ENCODE data around the gene KHK.
"Not testable (repeated sequence)": the region's sequence is repeated elsewhere in the genome, so short reads cannot be mapped to it uniquely, and the experiment has no call there.

Gene KHK

DNA sequence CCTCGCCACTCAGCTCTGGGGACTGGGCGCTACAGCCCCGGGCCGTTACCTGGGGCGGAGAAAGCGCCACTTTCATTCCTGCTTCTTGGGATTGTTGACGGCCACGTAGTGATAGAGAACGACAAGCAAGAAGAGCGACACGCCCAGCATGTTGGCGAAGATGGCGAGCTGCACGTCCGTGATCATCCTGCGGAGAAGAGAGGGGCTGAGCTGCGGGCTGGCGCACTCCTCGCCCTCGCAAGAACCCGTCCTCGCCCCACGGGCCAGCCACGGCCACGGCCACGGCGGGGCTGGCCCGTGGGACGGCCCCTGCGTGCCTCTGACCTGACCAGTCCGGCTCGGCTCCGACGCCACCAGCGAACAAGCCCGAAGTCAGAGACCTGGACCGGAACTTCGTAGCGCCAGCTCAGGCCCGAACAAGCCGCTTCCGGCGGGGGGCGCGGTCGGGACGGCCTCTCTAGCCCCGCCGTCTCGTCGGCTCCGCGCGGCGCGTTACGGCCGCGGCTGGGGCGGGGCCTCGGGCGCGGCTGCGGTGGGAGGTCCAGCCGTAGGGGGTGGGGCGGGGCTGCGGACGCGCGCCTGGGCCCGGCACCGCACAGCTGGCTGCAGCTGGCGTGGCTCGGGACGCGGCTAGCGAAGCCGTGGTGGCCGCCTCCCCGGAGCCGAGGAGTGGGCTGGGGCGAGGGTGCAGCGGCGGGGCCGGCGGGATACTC lies 15.1 kb upstream of the KHK start, which contains the start of gene OST4:
Gene OST4 (minus strand): TSS at position 378 of the 713 bp plus-strand sequence.
- TF ChIP-seq, protein P1, sequence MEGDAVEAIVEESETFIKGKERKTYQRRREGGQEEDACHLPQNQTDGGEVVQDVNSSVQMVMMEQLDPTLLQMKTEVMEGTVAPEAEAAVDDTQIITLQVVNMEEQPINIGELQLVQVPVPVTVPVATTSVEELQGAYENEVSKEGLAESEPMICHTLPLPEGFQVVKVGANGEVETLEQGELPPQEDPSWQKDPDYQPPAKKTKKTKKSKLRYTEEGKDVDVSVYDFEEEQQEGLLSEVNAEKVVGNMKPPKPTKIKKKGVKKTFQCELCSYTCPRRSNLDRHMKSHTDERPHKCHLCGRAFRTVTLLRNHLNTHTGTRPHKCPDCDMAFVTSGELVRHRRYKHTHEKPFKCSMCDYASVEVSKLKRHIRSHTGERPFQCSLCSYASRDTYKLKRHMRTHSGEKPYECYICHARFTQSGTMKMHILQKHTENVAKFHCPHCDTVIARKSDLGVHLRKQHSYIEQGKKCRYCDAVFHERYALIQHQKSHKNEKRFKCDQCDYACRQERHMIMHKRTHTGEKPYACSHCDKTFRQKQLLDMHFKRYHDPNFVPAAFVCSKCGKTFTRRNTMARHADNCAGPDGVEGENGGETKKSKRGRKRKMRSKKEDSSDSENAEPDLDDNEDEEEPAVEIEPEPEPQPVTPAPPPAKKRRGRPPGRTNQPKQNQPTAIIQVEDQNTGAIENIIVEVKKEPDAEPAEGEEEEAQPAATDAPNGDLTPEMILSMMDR (IDR thresholded peaks at IDR 0.05; ENCODE audit: borderline replicate concordance, insufficient read depth, low read depth, low read length): peak; percentile 1; the same call in 1 of the 2 replicates

DNA sequence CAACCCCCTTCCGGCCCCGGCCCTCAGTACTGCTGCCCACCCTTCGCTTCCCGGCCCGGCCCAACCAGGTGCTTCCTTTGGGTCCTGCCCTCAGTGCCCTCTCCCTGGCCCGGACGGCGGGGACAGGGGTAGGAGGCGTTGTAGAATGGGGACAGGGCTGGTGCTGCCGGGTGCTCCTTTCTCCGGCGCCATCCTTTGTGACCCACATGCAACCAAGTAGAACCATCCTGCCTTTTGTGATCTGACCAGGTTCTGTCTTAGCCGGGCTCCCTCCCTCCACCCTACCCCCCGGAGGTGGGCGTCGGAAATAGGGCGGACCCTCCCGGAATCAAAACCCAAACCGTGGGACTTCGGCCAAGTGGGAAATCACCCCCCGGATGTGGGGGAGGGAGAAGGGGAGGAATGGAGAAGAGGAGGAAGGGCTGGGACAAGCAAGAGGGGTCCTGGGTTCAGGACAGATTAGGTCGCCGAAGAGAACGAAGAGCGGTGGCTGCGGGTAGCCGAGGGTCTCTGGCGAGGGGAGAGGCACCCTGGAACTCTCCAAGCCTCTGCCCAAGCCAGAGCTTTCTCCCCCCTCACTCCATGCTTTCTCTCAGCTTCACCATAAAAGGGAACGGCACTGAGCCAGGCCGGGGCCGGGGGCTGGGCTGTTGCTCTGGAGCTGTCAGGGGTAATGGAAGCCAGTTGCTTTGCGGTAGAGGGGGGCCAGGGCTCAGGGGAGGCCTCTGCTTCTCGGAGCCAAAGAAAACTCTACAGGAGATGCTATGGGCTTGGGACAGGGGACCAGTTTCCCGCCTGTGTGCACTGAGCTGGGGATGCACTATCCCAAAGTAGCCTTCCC lies 14.4 kb upstream of the KHK start:
- TF ChIP-seq, protein P1 (IDR thresholded peaks at IDR 0.05; ENCODE audit: borderline replicate concordance, insufficient read depth, low read depth, low read length): no peak
- H3K4me3 ChIP-seq (ENCODE audit: low read depth, low read length): peak overlapping the region; percentile 59

More for the DNA sequence above, 15.1 kb upstream of the KHK start, which contains the start of gene OST4:
- peak within 1 kb of the TSS; percentile 97 for H3K4me3 ChIP-seq (ENCODE audit: low read depth, low read length)

DNA sequence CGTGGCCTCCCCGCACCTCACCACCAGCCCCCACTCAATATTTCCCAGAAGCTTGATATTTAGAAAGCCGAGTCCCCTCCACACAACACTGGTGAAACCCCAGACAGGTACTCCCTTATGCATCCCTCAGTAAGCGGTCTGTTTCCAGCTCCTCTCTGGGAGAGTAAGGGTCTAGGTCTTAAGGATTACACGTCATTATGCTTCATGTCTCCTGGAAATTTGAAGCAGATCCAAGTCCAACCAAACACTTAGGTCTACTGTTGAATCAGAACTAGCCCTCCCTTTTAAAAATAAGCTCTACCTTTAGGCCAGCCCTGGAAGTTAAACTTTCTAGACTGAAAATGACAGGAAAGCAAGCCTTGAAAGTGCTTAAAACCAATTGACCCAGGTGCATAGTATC lies 13.7 kb upstream of the KHK start:
- H3K4me3 ChIP-seq (ENCODE audit: low read depth, low read length): no peak overlapping the region
- TF ChIP-seq, protein P1 (IDR thresholded peaks at IDR 0.05; ENCODE audit: borderline replicate concordance, insufficient read depth, low read depth, low read length): no peak

DNA sequence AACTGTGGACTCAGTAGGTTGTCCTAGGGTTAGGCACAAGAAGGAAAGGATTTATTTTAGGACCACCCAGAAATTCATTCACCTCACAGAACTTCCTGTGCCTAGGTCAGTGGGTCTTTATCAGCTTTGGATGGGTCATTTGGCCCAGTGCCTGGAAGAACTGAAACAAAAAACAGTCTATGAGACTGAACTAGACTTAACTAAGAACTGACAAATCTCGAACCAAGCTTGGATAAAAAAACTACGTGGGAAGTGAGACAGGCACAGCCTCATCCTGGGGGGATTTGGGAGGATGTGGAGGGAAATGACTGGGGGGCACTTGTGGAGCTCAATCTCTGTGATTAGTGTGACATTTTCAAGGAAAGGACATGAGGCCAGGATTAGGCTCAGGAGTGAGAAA lies 12.8 kb upstream of the KHK start:
- TF ChIP-seq, protein P1 (IDR thresholded peaks at IDR 0.05; ENCODE audit: borderline replicate concordance, insufficient read depth, low read depth, low read length): no peak
- no peak overlapping the region for H3K4me3 ChIP-seq (ENCODE audit: low read depth, low read length)

DNA sequence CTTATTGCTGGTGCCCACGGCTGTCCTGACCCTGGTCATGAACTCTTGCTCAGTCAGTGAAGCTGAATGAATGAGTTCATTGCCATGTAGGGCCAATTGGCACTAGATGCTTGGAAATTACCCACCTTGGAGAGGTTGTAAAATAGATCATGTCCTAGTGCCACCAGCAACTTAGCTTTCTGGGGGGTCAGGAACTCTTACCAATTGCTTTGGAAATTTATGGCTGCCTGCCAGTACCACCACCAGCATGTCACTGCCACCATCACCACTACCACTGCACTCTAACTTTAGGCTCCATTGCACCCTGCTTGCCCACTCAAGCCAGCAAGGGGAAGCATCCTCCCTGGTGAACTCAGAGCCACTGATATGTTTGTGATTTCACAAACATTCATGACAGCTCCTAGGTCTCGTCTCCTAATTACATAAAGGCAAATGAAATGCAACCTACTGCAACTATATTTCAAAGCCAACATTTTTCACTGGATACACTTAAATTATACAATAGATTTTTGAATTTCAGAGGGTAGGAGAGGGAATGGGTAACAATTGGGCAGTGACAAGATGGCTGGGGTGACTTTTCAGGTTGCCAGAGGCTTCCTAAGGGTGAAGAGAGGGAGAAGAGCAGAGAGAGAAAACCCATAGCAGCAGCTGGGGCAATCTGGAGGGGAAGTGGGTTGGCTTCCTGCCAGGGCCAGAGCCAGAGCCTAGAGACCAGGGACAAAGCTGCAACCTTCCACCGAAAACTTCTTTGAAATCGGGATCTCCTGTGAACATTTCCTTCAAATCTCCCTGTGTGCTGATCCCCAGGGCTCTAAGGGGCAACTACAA lies 11.6 kb upstream of the KHK start:
- TF ChIP-seq, protein P1 (IDR thresholded peaks at IDR 0.05; ENCODE audit: borderline replicate concordance, insufficient read depth, low read depth, low read length): no peak
- H3K4me3 ChIP-seq (ENCODE audit: low read depth, low read length): no peak overlapping the region

DNA sequence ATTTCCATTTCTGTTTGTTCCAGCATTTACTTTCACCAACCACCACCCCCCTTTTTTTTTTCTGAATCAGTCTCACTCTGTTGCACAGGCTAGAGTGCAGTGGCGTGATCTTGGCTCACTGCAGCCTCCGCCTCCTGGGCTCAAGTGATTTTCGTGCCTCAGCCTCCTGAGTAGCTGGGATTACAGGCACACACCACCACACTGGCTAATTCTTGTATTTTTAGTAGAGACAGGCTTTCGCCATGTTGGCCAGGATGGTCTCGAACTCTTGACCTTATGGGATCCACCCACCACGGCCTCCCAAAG lies 11.1 kb upstream of the KHK start:
- H3K4me3 ChIP-seq (ENCODE audit: low read depth, low read length): not testable (repeated sequence)

DNA sequence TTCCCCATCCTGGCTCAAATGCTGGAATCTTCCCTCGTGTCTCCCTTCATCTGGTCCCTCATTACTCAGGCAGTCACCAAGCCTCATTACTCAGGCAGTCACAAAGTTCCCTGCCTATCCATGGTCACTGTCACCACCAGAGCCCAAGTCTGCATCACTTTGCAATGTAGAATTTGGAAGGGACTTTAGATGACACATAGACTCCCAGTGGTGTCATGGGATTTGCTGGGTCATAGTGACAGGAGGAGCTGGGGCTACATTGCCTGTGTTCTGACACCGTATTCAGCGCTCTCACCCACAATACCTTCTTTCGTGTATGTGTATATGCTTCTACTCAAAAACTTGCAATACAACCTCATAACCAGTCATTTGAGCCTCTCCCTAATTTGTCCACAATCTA lies 10.2 kb upstream of the KHK start:
- no peak overlapping the region for H3K4me3 ChIP-seq (ENCODE audit: low read depth, low read length)
- TF ChIP-seq, protein P1 (IDR thresholded peaks at IDR 0.05; ENCODE audit: borderline replicate concordance, insufficient read depth, low read depth, low read length): no peak
